HCT116 (cell line): Measurements from ENCODE around the gene GMPPA. TPM values are rescaled to one million over a fixed set of nuclear protein-coding genes. Genes with fewer than 3 reads are reported as not detected.

ENCODE experiments used
- ATAC-seq: fragments of 200-7000 bp; cut with Tn5 transposase; 2 replicates; pipeline ENCODE4 v1.9.1; 2020; ENCODE audit warnings: mild to moderate bottlenecking, moderate library complexity
- BruUV-seq: library from RNA; stranded (reverse); fragments of 400-500 nt; replicated peaks from 2 replicates; lab custom pipeline; 2021; lab: Mats Ljungman, UMichigan
- CTCF ChIA-PET: fragments of 300-600 bp; sonication (Branson Sonifier 250); formaldehyde crosslinking; loops from one replicate; lab custom pipeline; 2021; ENCODE audit warnings: antibody characterized with exemption; lab: Charles Lee
- POLR2A ChIA-PET: fragments of 300-600, 350-600 bp; sonication (Branson Sonifier 250); formaldehyde crosslinking; loops from one replicate; lab custom pipeline; 2021; ENCODE audit warnings: antibody characterized with exemption; lab: Charles Lee
- RAD21 ChIA-PET, 2 experiments: fragments of 300-600 bp; sonication (Branson Sonifier 250); formaldehyde crosslinking; loops; one replicate each; lab custom pipeline; 2023; ENCODE audit warnings: low total read pairs in 2 of 2; ENCODE audit not compliant: uncharacterized antibody in 2 of 2, unreplicated experiment in 2 of 2, low non-redundant PET in 1 of 2; lab: Charles Lee
- DNase-seq: peaks from one replicate; pipeline ENCODE4 v3.0.0-alpha.2; 2010; ENCODE audit warnings: low read depth, low spot score
- H2AFZ ChIP-seq: fragments of 200-600 bp; shearing (Covaris generic), sonication (generic); 2 replicates; pipeline ENCODE4 v1.6.1; 2017; ENCODE audit warnings: low read depth, mixed run types, mixed read lengths, antibody characterized with exemption, low read length; ENCODE audit not compliant: poor library complexity, severe bottlenecking
- H3K27ac ChIP-seq: 2 replicates; pipeline ENCODE4 v1.5.1; 2012; ENCODE audit warnings: low read depth, low read length
- H3K27me3 ChIP-seq: fragments of 200-600 bp; sonication (generic); 2 replicates; pipeline ENCODE4 v1.6.1; 2016; ENCODE audit warnings: mixed run types, low read length, mixed read lengths; ENCODE audit not compliant: insufficient read depth
- H3K36me3 ChIP-seq, 2 experiments: fragments of 200-500 bp in 1 of 2; fragments of 200-600 bp in 1 of 2; sonication (Bioruptor generic) in 1 of 2; sonication (generic) in 1 of 2; 2 replicates each; pipeline versions ENCODE4 v1.5.1 to v1.6.1; 2014 to 2016; ENCODE audit warnings: low read length in 2 of 2, inconsistent platforms in 1 of 2, mixed read lengths in 1 of 2, mixed run types in 1 of 2; ENCODE audit not compliant: insufficient read depth in 2 of 2, control insufficient read depth in 1 of 2
- H3K4me1 ChIP-seq, 2 experiments: fragments of 200-600 bp in 1 of 2; sonication (generic) in 1 of 2; 2 replicates each; pipeline versions ENCODE4 v1.5.1 to v1.6.1; 2012 to 2017; ENCODE audit warnings: low read length in 2 of 2, inconsistent platforms in 1 of 2, mild to moderate bottlenecking in 1 of 2, mixed read lengths in 1 of 2, mixed run types in 1 of 2, moderate library complexity in 1 of 2; ENCODE audit not compliant: insufficient read depth in 2 of 2, control insufficient read depth in 1 of 2
- H3K4me2 ChIP-seq: fragments of 200-600 bp; sonication (generic); 2 replicates; pipeline ENCODE4 v1.6.1; 2017; ENCODE audit warnings: mixed run types, low read length, mixed read lengths
- H3K4me3 ChIP-seq, 2 experiments: fragments of 200-600 bp in 1 of 2; sonication (generic) in 1 of 2; replicated peaks in 1 of 2; 2 replicates each; pipeline ENCODE4 v1.5.1; 2011 to 2016; ENCODE audit warnings: low read length in 2 of 2, control low read depth in 1 of 2, low read depth in 1 of 2, mild to moderate bottlenecking in 1 of 2, mixed read lengths in 1 of 2, mixed run types in 1 of 2
- H3K79me2 ChIP-seq: fragments of 200-600 bp; sonication (generic); 2 replicates; pipeline ENCODE4 v1.6.1; 2017; ENCODE audit warnings: mild to moderate bottlenecking, mixed run types, low read length, moderate library complexity, mixed read lengths; ENCODE audit not compliant: insufficient read depth
- H3K9ac ChIP-seq: fragments of 200-600 bp; sonication (generic); 2 replicates; pipeline ENCODE4 v1.6.1; 2016; ENCODE audit warnings: low read length, mixed read lengths
- H3K9me2 ChIP-seq: fragments of 200-600 bp; sonication (generic), shearing (Covaris generic); 2 replicates; pipeline ENCODE4 v1.6.1; 2017; ENCODE audit warnings: mixed run types, mild to moderate bottlenecking, moderate library complexity; ENCODE audit not compliant: insufficient read depth
- H3K9me3 ChIP-seq, 2 experiments: fragments of 200-500 bp in 1 of 2; fragments of 200-600 bp in 1 of 2; sonication (Bioruptor generic) in 1 of 2; sonication (generic) in 1 of 2; 2 replicates each; pipeline ENCODE4 v1.6.1; 2014 to 2017; ENCODE audit warnings: low read length in 2 of 2, mixed read lengths in 2 of 2, inconsistent platforms in 1 of 2, low read depth in 1 of 2, mild to moderate bottlenecking in 1 of 2, mixed run types in 1 of 2, moderate library complexity in 1 of 2; ENCODE audit not compliant: control insufficient read depth in 1 of 2, insufficient read depth in 1 of 2
- H4K20me1 ChIP-seq: fragments of 200-600 bp; sonication (generic), shearing (Covaris generic); 2 replicates; pipeline ENCODE4 v1.6.1; 2017; ENCODE audit warnings: mixed run types, mild to moderate bottlenecking, moderate library complexity; ENCODE audit not compliant: insufficient read depth
- CEBPB ChIP-seq: IDR thresholded peaks from 2 replicates; pipeline ENCODE4 v1.6.1; 2012; ENCODE audit warnings: low read depth
- JUND ChIP-seq: IDR thresholded peaks from 2 replicates; pipeline ENCODE4 v1.6.1; 2012
- intact Hi-C: fragments of 100-400 bp; cut with micrococcal nuclease; formaldehyde crosslinking; loops from 2 replicates; pipeline ENCODE4 v1.10.0; 2022
- total RNA-seq: library from RNA; stranded (reverse); gene quantifications from one replicate; pipeline ENCODE4 v1.2.1, GENCODE V29; 2021; ENCODE audit not compliant: unreplicated experiment
- TF ChIP-seq, protein P1 (sequence below), 3 experiments: fragments of 200-600 bp in 1 of 3; sonication (generic) in 1 of 3; IDR thresholded peaks in 2 of 3; conservative IDR thresholded peaks in 1 of 3; 2 replicates each; pipeline ENCODE4 v1.5.1; 2012 to 2017; ENCODE audit warnings: low read depth in 2 of 3, low read length in 2 of 3, antibody characterized with exemption in 1 of 3, borderline replicate concordance in 1 of 3, control low read depth in 1 of 3, mild to moderate bottlenecking in 1 of 3, mixed read lengths in 1 of 3, mixed run types in 1 of 3, moderate library complexity in 1 of 3; ENCODE audit not compliant: insufficient read depth in 1 of 3

The GMPPA gene
- total RNA-seq, 1 experiment from 2014 or later = 71.8 TPM

- TF ChIP-seq, protein P1, sequence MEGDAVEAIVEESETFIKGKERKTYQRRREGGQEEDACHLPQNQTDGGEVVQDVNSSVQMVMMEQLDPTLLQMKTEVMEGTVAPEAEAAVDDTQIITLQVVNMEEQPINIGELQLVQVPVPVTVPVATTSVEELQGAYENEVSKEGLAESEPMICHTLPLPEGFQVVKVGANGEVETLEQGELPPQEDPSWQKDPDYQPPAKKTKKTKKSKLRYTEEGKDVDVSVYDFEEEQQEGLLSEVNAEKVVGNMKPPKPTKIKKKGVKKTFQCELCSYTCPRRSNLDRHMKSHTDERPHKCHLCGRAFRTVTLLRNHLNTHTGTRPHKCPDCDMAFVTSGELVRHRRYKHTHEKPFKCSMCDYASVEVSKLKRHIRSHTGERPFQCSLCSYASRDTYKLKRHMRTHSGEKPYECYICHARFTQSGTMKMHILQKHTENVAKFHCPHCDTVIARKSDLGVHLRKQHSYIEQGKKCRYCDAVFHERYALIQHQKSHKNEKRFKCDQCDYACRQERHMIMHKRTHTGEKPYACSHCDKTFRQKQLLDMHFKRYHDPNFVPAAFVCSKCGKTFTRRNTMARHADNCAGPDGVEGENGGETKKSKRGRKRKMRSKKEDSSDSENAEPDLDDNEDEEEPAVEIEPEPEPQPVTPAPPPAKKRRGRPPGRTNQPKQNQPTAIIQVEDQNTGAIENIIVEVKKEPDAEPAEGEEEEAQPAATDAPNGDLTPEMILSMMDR (IDR thresholded peaks at IDR 0.05 in 2 of 3, conservative IDR thresholded peaks at IDR 0.05 in 1 of 3; ENCODE audit: borderline replicate concordance in 1 of 3, insufficient read depth in 1 of 3, low read depth in 2 of 3, low read length in 2 of 3) = no peak
Observed at GRCh38 chr2:219522111-219523030, 23.7 kb downstream of the GMPPA start (continued).

DNA sequence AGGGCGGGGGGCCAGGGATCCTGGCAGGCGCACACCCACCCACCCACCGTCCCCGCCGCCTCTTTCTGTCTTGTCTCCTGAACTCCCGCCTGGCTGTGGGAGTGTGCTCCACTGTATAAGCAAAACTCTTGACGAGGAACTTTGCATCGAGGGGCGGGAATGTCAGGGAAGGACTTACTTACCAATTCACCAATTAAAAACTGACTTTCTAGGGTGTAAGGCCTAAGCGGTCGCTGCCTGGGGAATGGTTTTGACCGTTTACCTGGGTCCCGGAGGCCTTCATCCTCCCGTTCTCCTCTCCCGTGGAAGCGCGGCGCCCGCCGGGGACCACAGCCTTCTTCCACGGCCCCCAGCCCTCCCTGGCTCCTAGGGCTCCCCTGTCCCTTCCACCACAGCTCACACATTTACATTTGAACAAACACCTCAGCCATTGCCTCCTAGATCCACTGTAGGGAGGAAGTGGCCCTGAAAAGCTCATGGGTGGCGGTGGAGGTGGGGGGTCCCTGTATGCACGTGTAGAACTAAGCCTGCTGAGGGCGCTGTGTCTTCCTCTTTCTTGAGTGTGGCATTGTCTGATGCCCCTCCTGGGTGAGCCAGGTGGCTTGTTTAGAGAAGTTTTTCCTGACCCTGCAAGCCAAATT is 24.5 kb downstream of the GMPPA start:
- no peak for DNase-seq
- H3K9ac ChIP-seq = peak overlapping the region; percentile 64; the same call in 1 of the 2 replicates
- peak overlapping the region; percentile 88 for H3K4me2 ChIP-seq
- H3K9me2 ChIP-seq = no peaks in the 10 kb centered on the region
- peak overlapping the region; percentile 1; the same call in 1 of the 2 replicates for H3K27ac ChIP-seq
- no peaks in the 10 kb centered on the region for H3K9me3 ChIP-seq
- H3K79me2 ChIP-seq = no peaks in the 10 kb centered on the region
- no peaks in the 10 kb centered on the region for H3K36me3 ChIP-seq
- no peaks in the 10 kb centered on the region for H4K20me1 ChIP-seq
- intact Hi-C loops = no loop called here
- no peak for TF ChIP-seq JUND
- TF ChIP-seq, protein P1 (IDR thresholded peaks at IDR 0.05 in 2 of 3, conservative IDR thresholded peaks at IDR 0.05 in 1 of 3; ENCODE audit: borderline replicate concordance in 1 of 3, insufficient read depth in 1 of 3, low read depth in 2 of 3, low read length in 2 of 3) = peak in 2 of 3 experiments; percentile 30 to 40; a peak in 2 of 6 replicates
- no peak for TF ChIP-seq CEBPB
- peaks cover 40 to 81% of the 10 kb centered on the region in 2 experiments for H3K4me1 ChIP-seq
- no peak for ATAC-seq
- no peak overlapping the region for H3K4me3 ChIP-seq
- no peak overlapping the region for H2AFZ ChIP-seq
- no TSS peak for BruUV-seq
- RAD21 ChIA-PET = interaction anchor here in 1 of 2 experiments (0.6 kb wide), 1 partner anchor 25 kb away, joined by 3 read pairs; no protein-coding TSS in a partner anchor
- CTCF ChIA-PET = interaction anchor here (0.9 to 1.2 kb wide), 3 partner anchors 13 to 135 kb away, joined by 3 to 5 read pairs (median 4); no protein-coding TSS in a partner anchor
- no peaks in the 10 kb centered on the region for H3K27me3 ChIP-seq
- POLR2A ChIA-PET = interaction anchor here (2.4 kb wide), 1 partner anchor 25 kb away, joined by 18 read pairs; the partner anchor contains the start of gene GMPPA
